Gastroesophageal sphincter (tissue), 4 donors: ENCODE measurements around the gene UBQLN4. TPM values are rescaled to one million over a fixed set of nuclear protein-coding genes. Genes with fewer than 3 reads are reported as not detected.
"Not testable (repeated sequence)": the region's sequence is repeated elsewhere in the genome, so short reads cannot be mapped to it uniquely, and the experiment has no call there.

Experiments used
- ATAC-seq: fragments of 150-250 bp; one replicate; pipeline ENCODE4 v1.9.1; 2016; ENCODE audit warnings: mild to moderate bottlenecking, moderate library complexity
- H3K27ac ChIP-seq, 4 donors: fragments of 200-600 bp; sonication (generic) in 3 of 4; 1 replicate in 3 of 4; 2 replicates in 1 of 4; pipeline ENCODE4 v1.5.1; 2016 to 2019
- H3K27me3 ChIP-seq: fragments of 200-600 bp; sonication (generic); one replicate; pipeline ENCODE4 v1.5.1; 2019
- H3K36me3 ChIP-seq, 2 donors: fragments of 200-600 bp; sonication (generic); one replicate each; pipeline ENCODE4 v1.5.1; 2019; ENCODE audit warnings: control low read depth in 1 of 2
- H3K4me1 ChIP-seq, 3 donors: fragments of 200-600 bp; sonication (generic); 1 replicate in 2 of 3; 2 replicates in 1 of 3; pipeline ENCODE4 v1.5.1; 2016 to 2019; ENCODE audit warnings: control low read depth in 2 of 3
- H3K4me3 ChIP-seq, 2 donors: fragments of 200-600 bp; sonication (generic); one replicate each; pipeline ENCODE4 v1.5.1; 2019; ENCODE audit warnings: mild to moderate bottlenecking in 1 of 2, moderate library complexity in 1 of 2
- H3K9me3 ChIP-seq, 3 donors: fragments of 200-600 bp; sonication (generic); one replicate each; pipeline ENCODE4 v1.5.1; 2017 to 2019; ENCODE audit warnings: control low read depth in 2 of 3
- EP300 ChIP-seq: sonication (generic); formaldehyde crosslinking; IDR thresholded peaks from one replicate; pipeline ENCODE4 v1.6.1; 2017; ENCODE audit warnings: antibody characterized with exemption, mild to moderate bottlenecking
- POLR2A ChIP-seq, 2 donors: fragments of 450-650 bp; IDR thresholded peaks; one replicate each; pipeline ENCODE4 v1.6.1; 2017; ENCODE audit warnings: antibody characterized with exemption in 2 of 2, mild to moderate bottlenecking in 2 of 2, moderate library complexity in 1 of 2
- POLR2AphosphoS5 ChIP-seq: sonication (generic); formaldehyde crosslinking; IDR thresholded peaks from one replicate; pipeline ENCODE4 v1.6.1; 2017; ENCODE audit warnings: antibody characterized with exemption
- WGBS, 2 donors: methylation state at CpG; one replicate each; pipeline ENCODE4 v1.1.5; 2018; ENCODE audit warnings: low coverage in 1 of 2; 5-methylcytosine and 5-hydroxymethylcytosine counted together
- total RNA-seq, 4 donors: library from RNA; depleted of rRNA; stranded (reverse); fragments of >200 nt; gene quantifications; one replicate each; pipeline ENCODE4 v1.1.0, GENCODE V29; 2016
- TF ChIP-seq, protein P1 (sequence below), 4 experiments: fragments of 200-600 bp in 2 of 4; fragments of 450-650 bp in 2 of 4; sonication (generic) in 1 of 4; IDR thresholded peaks; one replicate each; pipeline ENCODE4 v1.5.1; 2017 to 2019; ENCODE audit warnings: antibody characterized with exemption in 4 of 4, mild to moderate bottlenecking in 2 of 4, moderate library complexity in 2 of 4

UBQLN4 gene
- total RNA-seq, 4 donors from 2014 or later, result 19.6 to 29.6 (median 24.8) TPM

DNA sequence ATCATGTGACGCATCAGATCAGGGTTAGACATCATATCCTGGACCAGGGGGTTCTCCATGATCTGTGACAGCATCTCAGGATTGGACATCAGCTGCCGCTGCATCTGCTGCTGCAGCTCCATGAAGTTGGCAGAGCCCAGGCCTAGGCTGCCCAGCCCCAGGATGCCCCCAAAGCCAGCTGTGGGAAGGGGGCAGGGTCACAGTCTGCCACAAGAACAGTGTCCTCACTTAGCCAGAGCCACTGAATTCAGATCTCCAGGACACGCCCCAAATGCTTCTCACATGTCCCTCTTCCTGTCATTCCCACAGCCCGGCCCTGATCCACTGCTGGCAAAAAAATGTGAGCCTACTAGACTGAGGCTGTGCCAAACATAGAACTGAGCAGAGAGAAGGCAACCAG lies 3.2 kb downstream of the UBQLN4 start:
- Histone ChIP-seq H3K27ac (no peak overlapping the region), H3K27me3 (no peaks in the 10 kb centered on the region), H3K4me1 (peaks cover 0 to 18% (median 2%) of the 10 kb centered on the region in 3 donors), H3K4me3 (no peak overlapping the region), H3K36me3 (peaks cover 0 to 52% of the 10 kb centered on the region in 2 donors), H3K9me3 (no peaks in the 10 kb centered on the region)
- 36 to 75% methylated on average over 2 of the region's 4 CpGs for WGBS, 2 donors
- TF ChIP-seq POLR2AphosphoS5, result no peak
- TF ChIP-seq POLR2A (IDR thresholded peaks at IDR 0.05), result no peak
- no peak for TF ChIP-seq EP300
- TF ChIP-seq, protein P1, sequence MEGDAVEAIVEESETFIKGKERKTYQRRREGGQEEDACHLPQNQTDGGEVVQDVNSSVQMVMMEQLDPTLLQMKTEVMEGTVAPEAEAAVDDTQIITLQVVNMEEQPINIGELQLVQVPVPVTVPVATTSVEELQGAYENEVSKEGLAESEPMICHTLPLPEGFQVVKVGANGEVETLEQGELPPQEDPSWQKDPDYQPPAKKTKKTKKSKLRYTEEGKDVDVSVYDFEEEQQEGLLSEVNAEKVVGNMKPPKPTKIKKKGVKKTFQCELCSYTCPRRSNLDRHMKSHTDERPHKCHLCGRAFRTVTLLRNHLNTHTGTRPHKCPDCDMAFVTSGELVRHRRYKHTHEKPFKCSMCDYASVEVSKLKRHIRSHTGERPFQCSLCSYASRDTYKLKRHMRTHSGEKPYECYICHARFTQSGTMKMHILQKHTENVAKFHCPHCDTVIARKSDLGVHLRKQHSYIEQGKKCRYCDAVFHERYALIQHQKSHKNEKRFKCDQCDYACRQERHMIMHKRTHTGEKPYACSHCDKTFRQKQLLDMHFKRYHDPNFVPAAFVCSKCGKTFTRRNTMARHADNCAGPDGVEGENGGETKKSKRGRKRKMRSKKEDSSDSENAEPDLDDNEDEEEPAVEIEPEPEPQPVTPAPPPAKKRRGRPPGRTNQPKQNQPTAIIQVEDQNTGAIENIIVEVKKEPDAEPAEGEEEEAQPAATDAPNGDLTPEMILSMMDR (IDR thresholded peaks at IDR 0.05), result no peak
- no peak for ATAC-seq

DNA sequence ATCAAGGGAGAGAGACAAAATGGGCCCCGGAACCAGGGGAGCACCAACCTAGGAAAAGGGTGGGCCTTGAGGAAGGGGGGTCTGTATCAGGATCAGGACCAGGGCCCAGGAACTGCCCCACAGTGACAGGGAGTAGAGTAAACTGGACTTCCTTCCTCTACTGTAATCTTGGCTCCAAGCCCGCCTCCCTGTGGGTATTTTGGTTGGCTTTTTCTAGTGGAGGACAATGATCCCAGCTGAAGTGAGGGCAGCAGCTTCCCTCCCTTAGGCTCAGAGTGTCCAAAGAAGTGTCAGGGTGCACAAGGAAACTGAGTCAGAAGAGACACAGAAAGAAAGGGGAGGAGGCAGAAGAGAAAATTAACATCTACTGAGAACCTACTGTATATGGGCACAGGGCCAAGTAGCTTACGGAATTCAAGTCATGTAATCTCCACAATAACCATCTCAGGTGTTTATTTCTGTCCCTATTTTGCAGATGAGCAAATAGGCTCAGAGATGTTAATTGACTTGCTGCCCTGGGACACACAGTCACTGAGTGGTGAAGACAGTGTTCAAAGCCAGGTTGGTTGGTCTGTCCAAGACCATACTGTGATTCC lies 4.8 kb downstream of the UBQLN4 start:
- TF ChIP-seq POLR2A (IDR thresholded peaks at IDR 0.05) (no peak), EP300 (no peak), POLR2AphosphoS5 (no peak)
- TF ChIP-seq, protein P1 (IDR thresholded peaks at IDR 0.05), result no peak
- Histone ChIP-seq H3K9me3 (no peaks in the 10 kb centered on the region), H3K4me1 (peaks cover 0 to 15% (median 0%) of the 10 kb centered on the region in 3 donors), H3K27ac (no peak overlapping the region), H3K36me3 (peaks cover 0 to 68% of the 10 kb centered on the region in 2 donors), H3K4me3 (no peak overlapping the region), H3K27me3 (no peaks in the 10 kb centered on the region)
- no peak for ATAC-seq
- 60 to 67% methylated on average over 1 of the region's 3 CpGs for WGBS, 2 donors

DNA sequence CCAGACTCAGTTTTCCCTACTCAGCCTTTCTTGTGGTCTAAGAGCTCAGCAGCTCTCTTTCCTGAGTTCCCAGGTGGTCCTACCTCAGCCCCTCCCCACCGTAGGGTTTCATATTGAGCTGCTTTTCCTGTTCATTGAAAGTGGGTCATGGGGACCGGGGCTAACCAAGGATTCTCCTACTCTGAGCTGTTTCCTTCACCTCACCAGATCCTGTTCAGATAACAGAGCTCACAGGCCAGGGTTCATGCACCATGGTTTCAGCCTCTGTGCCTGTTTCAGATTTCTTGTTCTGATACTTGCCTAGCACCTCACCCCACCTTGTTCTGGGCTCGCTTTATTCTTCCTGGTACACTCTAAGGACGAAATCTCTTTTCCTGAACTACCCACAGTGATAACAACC lies 8.5 kb downstream of the UBQLN4 start:
- no peak for TF ChIP-seq POLR2AphosphoS5
- no peak for TF ChIP-seq POLR2A (IDR thresholded peaks at IDR 0.05)
- TF ChIP-seq EP300, result no peak
- TF ChIP-seq, protein P1 (IDR thresholded peaks at IDR 0.05), result no peak
- ATAC-seq, result no peak
- Histone ChIP-seq H3K27me3 (no peaks in the 10 kb centered on the region), H3K27ac (no peak overlapping the region), H3K9me3 (no peaks in the 10 kb centered on the region), H3K36me3 (peaks cover 0 to 91% of the 10 kb centered on the region in 2 donors), H3K4me1 (no peaks in the 10 kb centered on the region), H3K4me3 (no peak overlapping the region)
- WGBS, 2 donors, result 93 to 96% methylated on average over 3 to 4 of the region's 4 CpGs

DNA sequence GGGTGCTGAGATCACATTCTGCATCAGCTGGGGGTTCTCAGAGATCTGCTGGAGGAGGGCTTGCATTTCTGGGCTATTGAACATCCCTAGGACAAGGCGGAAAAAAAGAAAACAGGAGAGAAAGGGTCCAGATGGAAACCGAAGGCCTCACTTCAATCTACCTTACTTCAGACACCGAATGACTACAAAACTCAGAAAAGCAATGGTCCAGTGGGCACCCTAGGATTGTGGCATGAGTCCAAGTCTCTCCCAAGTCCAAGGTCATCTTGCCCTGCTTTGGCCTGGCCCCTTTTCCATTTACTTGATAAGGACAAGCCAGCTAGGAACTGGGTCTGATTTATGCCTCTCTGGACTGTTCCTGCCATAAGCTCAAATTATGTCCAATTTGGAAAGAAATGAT lies 10.8 kb downstream of the UBQLN4 start:
- Histone ChIP-seq H3K27me3 (no peaks in the 10 kb centered on the region), H3K4me3 (no peak overlapping the region), H3K4me1 (no peaks in the 10 kb centered on the region), H3K27ac (no peak overlapping the region), H3K9me3 (no peaks in the 10 kb centered on the region), H3K36me3 (peaks cover 0 to 91% of the 10 kb centered on the region in 2 donors)
- ATAC-seq, result no peak
- WGBS, 2 donors, result 92 to 93% methylated on average over 3 of the region's 3 CpGs
- TF ChIP-seq EP300 (no peak), POLR2AphosphoS5 (no peak), POLR2A (IDR thresholded peaks at IDR 0.05) (no peak)
- TF ChIP-seq, protein P1 (IDR thresholded peaks at IDR 0.05), result no peak

DNA sequence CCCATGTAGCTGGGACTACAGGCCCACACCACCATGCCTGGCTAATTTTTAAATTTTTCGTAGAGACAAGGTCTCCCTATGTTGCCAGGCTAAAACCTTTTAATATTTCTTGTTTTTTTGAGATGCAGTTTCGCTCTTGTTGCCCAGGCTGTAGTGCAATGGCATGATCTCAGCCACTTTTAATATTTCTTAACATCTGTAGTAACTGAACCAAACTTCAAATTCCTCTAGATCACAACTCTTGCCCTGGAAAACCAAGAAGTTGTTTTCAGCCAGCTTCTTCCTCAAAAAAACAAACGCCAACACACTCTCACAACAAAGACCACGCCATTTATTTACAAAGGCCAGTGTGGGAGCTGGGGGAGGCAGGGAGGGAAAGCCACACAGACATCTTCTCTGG lies 18.6 kb downstream of the UBQLN4 start:
- ATAC-seq, H3K27me3 ChIP-seq: not testable (repeated sequence)
- WGBS, 2 donors, result 93 to 94% methylated on average over 3 to 4 of the region's 4 CpGs

More for the DNA sequence above, 18.6 kb downstream of the UBQLN4 start:
- H3K36me3 ChIP-seq, result peaks cover 0 to 42% of the 10 kb centered on the region in 2 donors
- not testable (repeated sequence) for H3K4me3 ChIP-seq, H3K4me1 ChIP-seq, H3K27ac ChIP-seq, H3K9me3 ChIP-seq
